Stomach (tissue), 4 donors: ENCODE data around the gene TRMU.

Experiments
- POLR2A ChIP-seq, 4 donors: fragments of 450-650 bp; IDR thresholded peaks; one replicate each; pipeline ENCODE4 v1.6.1; 2016; ENCODE audit warnings: antibody characterized with exemption in 4 of 4, control low read depth in 2 of 4, mild to moderate bottlenecking in 1 of 4, moderate library complexity in 1 of 4
- POLR2AphosphoS5 ChIP-seq, 3 donors: sonication (generic); formaldehyde crosslinking; IDR thresholded peaks; one replicate each; pipeline ENCODE4 v1.6.1; 2016; ENCODE audit warnings: antibody characterized with exemption in 3 of 3
- TF ChIP-seq, protein P1 (sequence below), 7 experiments: fragments of 450-650 bp in 4 of 7; fragments of 200-600 bp in 3 of 7; sonication (generic) in 3 of 7; IDR thresholded peaks; one replicate each; pipeline ENCODE4 v1.5.1; 2016 to 2019; ENCODE audit warnings: antibody characterized with exemption in 7 of 7, control low read depth in 2 of 7, mild to moderate bottlenecking in 1 of 7

DNA sequence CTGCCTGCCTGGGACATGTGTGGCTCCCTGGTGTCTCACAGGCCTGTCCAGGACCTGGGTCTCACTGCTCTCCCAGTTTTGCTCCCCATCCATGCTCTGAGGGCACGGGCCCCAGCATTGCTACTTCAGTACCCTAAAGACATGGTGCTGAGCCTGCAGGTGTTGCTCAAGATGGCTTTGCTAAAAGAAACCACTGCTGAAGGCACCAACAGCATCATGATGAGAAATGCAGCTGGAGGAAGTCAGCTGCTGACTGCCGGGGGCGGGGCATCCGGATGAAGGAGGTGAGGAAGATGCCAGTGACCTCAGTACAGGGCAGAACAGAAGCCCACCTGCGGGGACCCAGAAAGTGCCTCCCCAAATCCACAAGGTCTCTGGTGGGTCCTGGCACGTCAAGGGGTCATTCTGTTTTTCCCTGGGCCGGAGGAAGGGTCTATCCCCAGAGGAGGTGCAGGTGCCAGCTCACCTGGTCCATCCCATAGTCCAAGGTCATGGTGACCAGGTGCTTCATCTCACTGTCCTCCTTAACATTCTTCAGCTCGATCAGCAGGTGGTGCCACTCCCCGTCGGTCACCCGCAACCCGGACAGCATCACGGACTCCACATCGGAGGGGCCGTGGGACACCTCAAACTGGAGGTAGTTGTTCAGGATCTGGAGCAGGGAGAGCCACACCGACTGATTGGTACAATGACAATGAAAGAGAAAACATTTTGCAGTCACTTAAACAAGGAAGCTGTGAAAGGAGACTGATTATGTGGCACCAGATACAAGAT lies 63.9 kb downstream of the TRMU start:
- TF ChIP-seq, protein P1, sequence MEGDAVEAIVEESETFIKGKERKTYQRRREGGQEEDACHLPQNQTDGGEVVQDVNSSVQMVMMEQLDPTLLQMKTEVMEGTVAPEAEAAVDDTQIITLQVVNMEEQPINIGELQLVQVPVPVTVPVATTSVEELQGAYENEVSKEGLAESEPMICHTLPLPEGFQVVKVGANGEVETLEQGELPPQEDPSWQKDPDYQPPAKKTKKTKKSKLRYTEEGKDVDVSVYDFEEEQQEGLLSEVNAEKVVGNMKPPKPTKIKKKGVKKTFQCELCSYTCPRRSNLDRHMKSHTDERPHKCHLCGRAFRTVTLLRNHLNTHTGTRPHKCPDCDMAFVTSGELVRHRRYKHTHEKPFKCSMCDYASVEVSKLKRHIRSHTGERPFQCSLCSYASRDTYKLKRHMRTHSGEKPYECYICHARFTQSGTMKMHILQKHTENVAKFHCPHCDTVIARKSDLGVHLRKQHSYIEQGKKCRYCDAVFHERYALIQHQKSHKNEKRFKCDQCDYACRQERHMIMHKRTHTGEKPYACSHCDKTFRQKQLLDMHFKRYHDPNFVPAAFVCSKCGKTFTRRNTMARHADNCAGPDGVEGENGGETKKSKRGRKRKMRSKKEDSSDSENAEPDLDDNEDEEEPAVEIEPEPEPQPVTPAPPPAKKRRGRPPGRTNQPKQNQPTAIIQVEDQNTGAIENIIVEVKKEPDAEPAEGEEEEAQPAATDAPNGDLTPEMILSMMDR (IDR thresholded peaks at IDR 0.05), result no peak
- TF ChIP-seq POLR2A (IDR thresholded peaks at IDR 0.05) (no peak), POLR2AphosphoS5 (IDR thresholded peaks at IDR 0.05) (no peak)
